DOHH2 (cell line): ENCODE data around the gene SUFU.

Source experiments
- EZH2phosphoT487 ChIP-seq: fragments of 200-600 bp; sonication (generic); IDR thresholded peaks from 2 replicates; pipeline ENCODE4 v1.6.1; 2017; ENCODE audit warnings: borderline replicate concordance, mild to moderate bottlenecking, antibody characterized with exemption, low read length, moderate library complexity, mixed read lengths
- TF ChIP-seq, protein P1 (sequence below): fragments of 200-600 bp; sonication (generic); IDR thresholded peaks from one replicate; pipeline ENCODE4 v1.5.1; 2014; ENCODE audit warnings: antibody characterized with exemption, mild to moderate bottlenecking, low read depth, low read length; ENCODE audit not compliant: poor library complexity, severe bottlenecking

DNA sequence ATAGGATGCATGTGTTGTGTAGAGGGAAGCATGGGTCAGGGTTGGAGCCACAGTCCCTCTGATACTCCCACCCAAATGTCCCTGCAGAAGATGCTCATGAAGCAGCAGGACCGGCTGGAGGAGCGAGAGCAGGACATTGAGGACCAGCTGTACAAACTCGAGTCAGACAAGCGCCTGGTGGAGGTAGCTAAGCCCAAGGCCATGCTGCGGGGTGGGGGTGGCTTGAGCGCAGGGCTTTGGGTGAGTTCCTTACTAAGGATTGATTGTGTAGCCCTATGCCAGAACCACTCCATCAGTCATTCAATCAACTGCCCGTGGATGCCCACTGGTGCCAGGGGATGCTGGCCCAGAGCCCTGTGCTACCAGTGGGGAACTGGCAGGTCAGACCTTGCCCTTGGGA, 150.8 kb downstream of the SUFU start:
- TF ChIP-seq, protein P1, sequence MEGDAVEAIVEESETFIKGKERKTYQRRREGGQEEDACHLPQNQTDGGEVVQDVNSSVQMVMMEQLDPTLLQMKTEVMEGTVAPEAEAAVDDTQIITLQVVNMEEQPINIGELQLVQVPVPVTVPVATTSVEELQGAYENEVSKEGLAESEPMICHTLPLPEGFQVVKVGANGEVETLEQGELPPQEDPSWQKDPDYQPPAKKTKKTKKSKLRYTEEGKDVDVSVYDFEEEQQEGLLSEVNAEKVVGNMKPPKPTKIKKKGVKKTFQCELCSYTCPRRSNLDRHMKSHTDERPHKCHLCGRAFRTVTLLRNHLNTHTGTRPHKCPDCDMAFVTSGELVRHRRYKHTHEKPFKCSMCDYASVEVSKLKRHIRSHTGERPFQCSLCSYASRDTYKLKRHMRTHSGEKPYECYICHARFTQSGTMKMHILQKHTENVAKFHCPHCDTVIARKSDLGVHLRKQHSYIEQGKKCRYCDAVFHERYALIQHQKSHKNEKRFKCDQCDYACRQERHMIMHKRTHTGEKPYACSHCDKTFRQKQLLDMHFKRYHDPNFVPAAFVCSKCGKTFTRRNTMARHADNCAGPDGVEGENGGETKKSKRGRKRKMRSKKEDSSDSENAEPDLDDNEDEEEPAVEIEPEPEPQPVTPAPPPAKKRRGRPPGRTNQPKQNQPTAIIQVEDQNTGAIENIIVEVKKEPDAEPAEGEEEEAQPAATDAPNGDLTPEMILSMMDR, result no peak
- TF ChIP-seq EZH2phosphoT487, result no peak
